GM12801 (cell line): Measurements from ENCODE around the gene UBR3.

Experiments used
- CTCF ChIP-seq: IDR thresholded peaks from one replicate; pipeline ENCODE4 v1.5.1; 2011; ENCODE audit warnings: control low read depth; ENCODE audit not compliant: insufficient read length; ENCODE audit errors: extremely low read depth

UBR3 gene

GRCh38 chr2:169961911-169962310, 134.7 kb downstream of the UBR3 start:
- no peak for TF ChIP-seq CTCF

GRCh38 chr2:169963786-169964185, 136.5 kb downstream of the UBR3 start:
- no peak for TF ChIP-seq CTCF

- no peak for TF ChIP-seq CTCF
Observed at GRCh38 chr2:169964740-169965139, 137.5 kb downstream of the UBR3 start.

- no peak for TF ChIP-seq CTCF
Observed at GRCh38 chr2:169965495-169965894, 138.2 kb downstream of the UBR3 start.

- TF ChIP-seq CTCF, result no peak
Observed at GRCh38 chr2:169966454-169966853, 139.2 kb downstream of the UBR3 start.

- no peak for TF ChIP-seq CTCF
Observed at GRCh38 chr2:169968743-169969142, 141.5 kb downstream of the UBR3 start.

- TF ChIP-seq CTCF, result no peak
Observed at GRCh38 chr2:169975221-169975620, 148.0 kb downstream of the UBR3 start.

- no peak for TF ChIP-seq CTCF
Observed at GRCh38 chr2:169976335-169976851, 149.1 kb downstream of the UBR3 start.
